Renal pelvis (tissue), 4 donors: ENCODE data around the gene PGAP6. TPM values are rescaled to one million over a fixed set of nuclear protein-coding genes. Genes with fewer than 3 reads are reported as not detected.
"Not testable (repeated sequence)": the region's sequence is repeated elsewhere in the genome, so short reads cannot be mapped to it uniquely, and the experiment has no call there.

Source experiments
- DNase-seq: peaks from one replicate; pipeline ENCODE4 v3.0.0-alpha.2; 2013
- polyA plus RNA-seq, 3 donors: library from polyadenylated mRNA; unstranded; fragments of 120-200 nt; gene quantifications; one replicate each; pipeline ENCODE4 v1.2.1, GENCODE V29; 2013; ENCODE audit not compliant: insufficient read length in 3 of 3

The PGAP6 gene
- polyA plus RNA-seq, 3 donors = 59.4 to 76.2 (median 65.6) TPM

DNA sequence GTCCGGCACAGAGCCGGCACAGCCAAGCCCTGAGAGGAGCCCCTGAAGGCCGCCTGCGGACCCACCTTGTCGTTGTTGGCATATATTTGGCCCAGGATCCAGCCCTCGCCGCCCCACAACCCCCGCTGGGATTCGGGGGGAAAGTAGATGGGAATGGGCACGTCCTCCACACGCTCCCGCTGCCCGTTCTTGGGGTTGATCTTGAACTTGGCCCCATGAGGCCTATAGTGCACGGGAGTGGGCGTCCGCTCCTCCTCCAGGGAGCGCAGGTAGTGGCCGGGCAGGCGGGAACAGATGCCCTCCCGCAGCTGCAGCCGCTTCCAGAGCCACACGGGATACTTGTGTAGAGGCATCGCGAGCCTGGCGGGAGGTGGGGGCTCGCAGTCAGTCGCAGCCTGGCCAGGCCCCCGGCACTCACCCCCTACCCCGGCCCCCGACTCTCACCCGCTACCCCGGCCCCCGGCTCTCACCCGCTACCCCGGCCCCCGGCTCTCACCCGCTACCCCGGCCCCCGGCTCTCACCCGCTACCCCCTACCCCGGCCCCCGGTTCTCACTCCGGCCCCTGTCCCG is 11.8 kb downstream of the PGAP6 start:
- DNase-seq = no peak

- DNase-seq = no peak
Measured at GRCh38 chr16:369275-369865, 12.4 kb downstream of the PGAP6 start.

DNA sequence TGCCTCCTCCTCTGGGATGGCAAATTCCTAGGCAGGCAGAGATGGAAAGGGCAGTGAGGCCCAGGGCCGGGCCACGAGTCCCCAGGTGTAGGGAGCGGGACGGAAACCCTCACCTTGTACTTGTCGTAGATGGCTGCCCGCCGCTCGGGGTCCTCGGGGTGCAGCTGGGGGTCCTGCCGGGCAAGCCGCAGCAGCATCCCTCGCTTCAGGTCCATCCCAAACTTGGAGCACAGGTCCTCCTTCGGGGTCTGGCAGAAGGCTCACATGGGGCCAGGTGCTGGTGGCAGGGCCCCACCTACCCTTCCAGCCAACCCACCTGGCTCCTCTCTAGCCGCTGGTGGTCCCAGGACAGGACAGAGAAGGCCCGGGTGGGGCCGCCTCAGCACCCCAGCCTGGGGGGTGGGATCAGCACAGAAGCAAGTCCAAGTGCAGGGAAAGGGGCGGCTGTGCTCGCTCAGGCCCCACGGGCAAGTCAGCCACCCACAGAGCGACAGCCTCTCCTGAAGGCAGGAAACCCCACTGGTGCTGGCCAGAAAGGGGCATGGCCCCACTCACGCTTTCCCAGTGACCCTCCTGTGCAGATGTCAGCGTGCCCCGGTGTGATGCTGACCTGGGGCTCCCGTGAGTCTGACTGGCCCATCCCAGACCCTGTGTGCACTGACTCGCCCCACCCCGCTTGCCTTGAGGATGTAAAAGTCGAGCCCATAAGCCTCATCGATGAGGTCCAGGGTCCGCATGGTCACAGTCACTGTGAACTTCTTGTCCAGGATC is 13.2 kb downstream of the PGAP6 start:
- no peak for DNase-seq

- DNase-seq = no peak
Measured at GRCh38 chr16:367333-367903, 14.4 kb downstream of the PGAP6 start.

DNA sequence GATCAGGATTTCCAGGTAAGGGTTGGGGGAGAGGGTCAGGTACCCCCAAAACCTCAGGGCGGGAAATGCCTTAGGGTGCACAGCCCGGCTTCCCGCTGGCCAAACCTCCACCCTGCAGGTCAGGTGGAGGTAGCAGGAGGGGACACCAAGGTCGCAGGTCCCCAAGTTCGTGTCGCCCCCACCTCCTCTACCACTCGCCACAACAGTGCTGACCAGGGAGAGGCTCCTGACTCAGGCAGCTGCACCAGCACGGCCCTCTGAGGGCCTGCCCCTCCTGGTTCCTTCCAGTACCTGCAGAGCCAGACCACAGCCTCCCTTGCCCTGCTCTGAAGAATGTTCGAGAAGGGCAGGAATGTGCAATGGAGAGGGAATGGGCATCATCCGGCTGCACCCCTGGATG is 15.3 kb downstream of the PGAP6 start:
- DNase-seq = no peak

GRCh38 chr16:364595-365491 is 16.9 kb downstream of the PGAP6 start:
- DNase-seq = no peak

DNA sequence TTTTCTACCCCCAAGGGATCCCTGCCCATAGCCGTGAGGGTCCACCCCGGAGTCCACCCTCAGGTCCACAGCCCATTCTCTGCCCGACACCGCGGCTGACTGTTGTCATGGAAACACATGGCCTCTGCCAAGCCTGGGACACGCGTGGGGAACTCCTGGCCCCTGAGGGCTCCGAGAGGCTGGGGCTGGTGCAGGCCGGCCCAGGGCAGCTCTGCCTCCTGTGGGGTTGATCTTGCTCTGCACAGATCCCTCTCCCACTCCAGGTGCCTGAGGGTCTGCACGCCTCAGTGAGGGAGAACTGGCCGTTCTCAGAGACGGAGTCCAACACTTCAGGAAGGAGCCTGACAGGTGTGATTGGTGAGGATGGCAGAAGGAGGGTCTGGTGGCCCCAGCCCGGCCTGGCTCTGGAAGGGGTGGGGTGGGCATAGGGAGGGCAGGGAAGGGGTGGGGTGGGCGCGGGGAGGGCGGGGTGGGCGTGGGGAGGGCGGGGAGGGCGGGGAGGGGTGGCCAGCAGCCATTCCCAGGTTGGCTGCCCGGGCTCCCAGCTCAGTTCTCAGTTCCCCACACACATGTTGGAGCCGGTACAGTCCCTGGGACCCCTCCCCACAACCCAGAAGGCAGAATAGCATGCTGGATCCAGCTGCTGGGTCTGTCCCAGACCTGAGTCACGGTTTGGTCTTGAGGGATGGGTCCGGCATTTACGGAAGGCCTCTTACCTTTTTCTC is 17.9 kb downstream of the PGAP6 start:
- DNase-seq = no peak

GRCh38 chr16:363110-363765 is 18.5 kb downstream of the PGAP6 start:
- no peak for DNase-seq

- DNase-seq = not testable (repeated sequence)
Measured at GRCh38 chr16:362702-362999, 19.1 kb downstream of the PGAP6 start.

GRCh38 chr16:361872-362701 is 19.7 kb downstream of the PGAP6 start:
- no peak for DNase-seq

GRCh38 chr16:361341-361871 is 20.4 kb downstream of the PGAP6 start:
- no peak for DNase-seq

GRCh38 chr16:360698-361336 is 21.0 kb downstream of the PGAP6 start:
- DNase-seq = no peak

DNA sequence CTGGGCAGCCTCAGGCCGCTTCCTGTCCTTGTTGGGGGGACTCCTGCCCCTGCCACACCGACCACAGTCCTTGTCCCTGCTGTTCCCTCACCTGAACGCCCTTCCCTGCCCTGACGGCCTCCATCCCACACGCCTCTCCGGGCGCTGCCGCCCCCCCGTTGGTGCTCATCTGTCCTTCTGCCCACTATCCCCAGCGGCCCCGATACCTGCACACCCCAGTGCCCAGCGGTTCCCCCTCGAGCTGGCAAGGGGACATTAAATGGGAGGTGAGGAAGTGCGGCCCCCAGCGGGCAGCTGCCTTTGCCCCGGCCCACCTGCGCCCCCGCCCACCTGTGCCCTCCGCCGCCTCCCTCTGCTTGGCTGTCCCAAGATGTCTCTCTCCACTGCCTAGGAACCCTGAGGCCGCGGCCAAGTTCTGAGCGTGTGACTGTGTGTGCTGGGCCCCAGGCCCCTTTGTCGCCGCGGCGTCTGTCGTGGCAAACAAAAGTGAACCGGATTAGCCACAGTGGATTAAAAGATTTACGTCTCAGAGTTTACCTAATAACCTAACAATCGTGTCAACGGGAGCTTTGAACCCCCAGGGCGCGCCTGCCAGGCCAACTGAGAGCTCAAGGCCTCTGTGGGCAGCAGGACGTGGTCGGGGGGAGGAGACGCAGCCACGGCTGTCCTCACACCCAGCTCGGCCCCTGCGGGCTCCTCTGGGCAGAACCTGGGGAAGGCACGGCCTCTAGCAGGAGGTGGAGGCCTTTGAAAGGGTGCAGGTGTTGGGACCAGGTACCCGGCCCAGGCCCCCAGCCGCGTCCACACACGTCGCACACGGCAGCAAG is 21.7 kb downstream of the PGAP6 start:
- no peak for DNase-seq

DNA sequence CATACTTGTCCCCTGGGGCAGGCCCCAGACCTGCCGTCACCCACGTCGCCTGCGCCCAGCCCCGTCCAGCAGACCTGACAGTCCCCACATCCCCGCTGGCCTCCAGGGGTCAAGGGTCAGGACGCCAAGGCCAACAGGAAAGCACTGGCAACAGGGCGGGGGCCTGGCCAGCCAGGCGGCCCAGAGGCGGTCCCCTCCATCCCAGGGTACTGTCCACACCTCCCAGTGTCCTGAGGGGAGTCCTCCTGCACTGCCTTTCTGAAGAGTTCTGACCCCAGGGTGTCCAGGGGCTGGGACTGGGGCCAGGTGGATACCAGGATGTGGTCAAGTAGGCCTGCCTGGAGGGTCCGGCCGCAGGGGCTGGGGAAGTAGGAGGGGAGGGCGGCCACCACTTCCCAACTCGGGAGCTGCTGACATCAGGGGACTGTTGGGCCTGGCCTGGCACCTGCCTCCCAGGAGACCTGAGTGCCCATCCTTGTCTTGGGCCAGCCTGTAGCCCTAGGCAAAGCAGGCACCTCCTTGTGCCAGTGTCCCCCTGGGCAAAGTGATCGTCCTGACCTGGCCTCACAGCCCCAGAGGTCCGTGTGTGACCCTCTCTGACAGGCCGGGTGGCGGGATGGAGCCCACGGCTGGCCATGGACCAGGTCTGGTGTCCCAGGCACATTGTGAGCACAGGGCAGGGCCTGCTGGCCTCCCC is 22.6 kb downstream of the PGAP6 start:
- no peak for DNase-seq

GRCh38 chr16:356741-357140 is 25.0 kb downstream of the PGAP6 start:
- DNase-seq = no peak

GRCh38 chr16:354971-355461 is 26.8 kb downstream of the PGAP6 start:
- DNase-seq = no peak

GRCh38 chr16:354291-354881 is 27.4 kb downstream of the PGAP6 start:
- no peak for DNase-seq
